ENCODE results near the gene SCAMP1. TPM values are rescaled to one million over a fixed set of nuclear protein-coding genes. Genes with fewer than 3 reads are reported as not detected.

The SCAMP1 gene
- total and polyA plus RNA-seq, 2 of the 13 experiments (the other 11 are each of a cell fraction or from before 2014, with no cell fraction given), result 18.2 to 33.7 TPM

- TF ChIP-seq, protein P1, sequence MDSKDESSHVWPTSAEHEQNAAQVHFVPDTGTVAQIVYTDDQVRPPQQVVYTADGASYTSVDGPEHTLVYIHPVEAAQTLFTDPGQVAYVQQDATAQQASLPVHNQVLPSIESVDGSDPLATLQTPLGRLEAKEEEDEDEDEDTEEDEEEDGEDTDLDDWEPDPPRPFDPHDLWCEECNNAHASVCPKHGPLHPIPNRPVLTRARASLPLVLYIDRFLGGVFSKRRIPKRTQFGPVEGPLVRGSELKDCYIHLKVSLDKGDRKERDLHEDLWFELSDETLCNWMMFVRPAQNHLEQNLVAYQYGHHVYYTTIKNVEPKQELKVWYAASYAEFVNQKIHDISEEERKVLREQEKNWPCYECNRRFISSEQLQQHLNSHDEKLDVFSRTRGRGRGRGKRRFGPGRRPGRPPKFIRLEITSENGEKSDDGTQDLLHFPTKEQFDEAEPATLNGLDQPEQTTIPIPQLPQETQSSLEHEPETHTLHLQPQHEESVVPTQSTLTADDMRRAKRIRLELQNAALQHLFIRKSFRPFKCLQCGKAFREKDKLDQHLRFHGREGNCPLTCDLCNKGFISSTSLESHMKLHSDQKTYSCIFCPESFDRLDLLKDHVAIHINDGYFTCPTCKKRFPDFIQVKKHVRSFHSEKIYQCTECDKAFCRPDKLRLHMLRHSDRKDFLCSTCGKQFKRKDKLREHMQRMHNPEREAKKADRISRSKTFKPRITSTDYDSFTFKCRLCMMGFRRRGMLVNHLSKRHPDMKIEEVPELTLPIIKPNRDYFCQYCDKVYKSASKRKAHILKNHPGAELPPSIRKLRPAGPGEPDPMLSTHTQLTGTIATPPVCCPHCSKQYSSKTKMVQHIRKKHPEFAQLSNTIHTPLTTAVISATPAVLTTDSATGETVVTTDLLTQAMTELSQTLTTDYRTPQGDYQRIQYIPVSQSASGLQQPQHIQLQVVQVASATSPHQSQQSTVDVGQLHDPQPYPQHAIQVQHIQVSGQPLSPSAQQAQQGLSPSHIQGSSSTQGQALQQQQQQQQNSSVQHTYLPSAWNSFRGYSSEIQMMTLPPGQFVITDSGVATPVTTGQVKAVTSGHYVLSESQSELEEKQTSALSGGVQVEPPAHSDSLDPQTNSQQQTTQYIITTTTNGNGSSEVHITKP (CRISPR knock-in tag; IDR thresholded peaks at IDR 0.05; ENCODE audit: low read depth), result peak; percentile 40; the same call in 1 of the 2 replicates
- 0 out of 2 replicates have a peak, but pooled peaks have one; percentile 6 for TF ChIP-seq NR0B2 (CRISPR knock-in tag; IDR thresholded peaks at IDR 0.05)
- no peak for TF ChIP-seq KDM3A (CRISPR knock-in tag; IDR thresholded peaks at IDR 0.05; ENCODE audit: low read depth)
- TF ChIP-seq MTF2 (CRISPR knock-in tag; IDR thresholded peaks at IDR 0.05; ENCODE audit: borderline replicate concordance), result 0 out of 2 replicates have a peak, but pooled peaks have one; percentile 35
- no peak for TF ChIP-seq JUNB (CRISPR knock-in tag; IDR thresholded peaks at IDR 0.05; ENCODE audit: borderline replicate concordance)
- TF ChIP-seq SRSF1 (optimal IDR thresholded peaks at IDR 0.05; ENCODE audit: low read depth, low read length), result peak; percentile 50
- TF ChIP-seq FOXK1 (CRISPR knock-in tag; IDR thresholded peaks at IDR 0.05; ENCODE audit: borderline replicate concordance, low read depth), result peak; percentile 19; the same call in 1 of the 2 replicates
- TF ChIP-seq ZNF781 (CRISPR knock-in tag; IDR thresholded peaks at IDR 0.05; ENCODE audit: borderline replicate concordance, not compliant biosample characterization), result no peak
- TF ChIP-seq ONECUT2 (CRISPR knock-in tag; IDR thresholded peaks at IDR 0.05), result peak; percentile 4; the same call in 1 of the 2 replicates
- peak; percentile 78 for TF ChIP-seq HNRNPLL (IDR thresholded peaks at IDR 0.05; ENCODE audit: low read depth, low read length, poor library complexity, severe bottlenecking)
- no peak for TF ChIP-seq NFE2L2 (IDR thresholded peaks at IDR 0.05; ENCODE audit: low read length)
- TF ChIP-seq, protein P2, sequence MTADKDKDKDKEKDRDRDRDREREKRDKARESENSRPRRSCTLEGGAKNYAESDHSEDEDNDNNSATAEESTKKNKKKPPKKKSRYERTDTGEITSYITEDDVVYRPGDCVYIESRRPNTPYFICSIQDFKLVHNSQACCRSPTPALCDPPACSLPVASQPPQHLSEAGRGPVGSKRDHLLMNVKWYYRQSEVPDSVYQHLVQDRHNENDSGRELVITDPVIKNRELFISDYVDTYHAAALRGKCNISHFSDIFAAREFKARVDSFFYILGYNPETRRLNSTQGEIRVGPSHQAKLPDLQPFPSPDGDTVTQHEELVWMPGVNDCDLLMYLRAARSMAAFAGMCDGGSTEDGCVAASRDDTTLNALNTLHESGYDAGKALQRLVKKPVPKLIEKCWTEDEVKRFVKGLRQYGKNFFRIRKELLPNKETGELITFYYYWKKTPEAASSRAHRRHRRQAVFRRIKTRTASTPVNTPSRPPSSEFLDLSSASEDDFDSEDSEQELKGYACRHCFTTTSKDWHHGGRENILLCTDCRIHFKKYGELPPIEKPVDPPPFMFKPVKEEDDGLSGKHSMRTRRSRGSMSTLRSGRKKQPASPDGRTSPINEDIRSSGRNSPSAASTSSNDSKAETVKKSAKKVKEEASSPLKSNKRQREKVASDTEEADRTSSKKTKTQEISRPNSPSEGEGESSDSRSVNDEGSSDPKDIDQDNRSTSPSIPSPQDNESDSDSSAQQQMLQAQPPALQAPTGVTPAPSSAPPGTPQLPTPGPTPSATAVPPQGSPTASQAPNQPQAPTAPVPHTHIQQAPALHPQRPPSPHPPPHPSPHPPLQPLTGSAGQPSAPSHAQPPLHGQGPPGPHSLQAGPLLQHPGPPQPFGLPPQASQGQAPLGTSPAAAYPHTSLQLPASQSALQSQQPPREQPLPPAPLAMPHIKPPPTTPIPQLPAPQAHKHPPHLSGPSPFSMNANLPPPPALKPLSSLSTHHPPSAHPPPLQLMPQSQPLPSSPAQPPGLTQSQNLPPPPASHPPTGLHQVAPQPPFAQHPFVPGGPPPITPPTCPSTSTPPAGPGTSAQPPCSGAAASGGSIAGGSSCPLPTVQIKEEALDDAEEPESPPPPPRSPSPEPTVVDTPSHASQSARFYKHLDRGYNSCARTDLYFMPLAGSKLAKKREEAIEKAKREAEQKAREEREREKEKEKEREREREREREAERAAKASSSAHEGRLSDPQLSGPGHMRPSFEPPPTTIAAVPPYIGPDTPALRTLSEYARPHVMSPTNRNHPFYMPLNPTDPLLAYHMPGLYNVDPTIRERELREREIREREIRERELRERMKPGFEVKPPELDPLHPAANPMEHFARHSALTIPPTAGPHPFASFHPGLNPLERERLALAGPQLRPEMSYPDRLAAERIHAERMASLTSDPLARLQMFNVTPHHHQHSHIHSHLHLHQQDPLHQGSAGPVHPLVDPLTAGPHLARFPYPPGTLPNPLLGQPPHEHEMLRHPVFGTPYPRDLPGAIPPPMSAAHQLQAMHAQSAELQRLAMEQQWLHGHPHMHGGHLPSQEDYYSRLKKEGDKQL (CRISPR knock-in tag; IDR thresholded peaks at IDR 0.05; ENCODE audit: low read depth), result 0 out of 2 replicates have a peak, but pooled peaks have one; percentile 12
- TF ChIP-seq ZNF614 (CRISPR knock-in tag; IDR thresholded peaks at IDR 0.05; ENCODE audit: borderline replicate concordance), result peak; percentile 58; the same call in 1 of the 2 replicates
- TF ChIP-seq, protein P3, sequence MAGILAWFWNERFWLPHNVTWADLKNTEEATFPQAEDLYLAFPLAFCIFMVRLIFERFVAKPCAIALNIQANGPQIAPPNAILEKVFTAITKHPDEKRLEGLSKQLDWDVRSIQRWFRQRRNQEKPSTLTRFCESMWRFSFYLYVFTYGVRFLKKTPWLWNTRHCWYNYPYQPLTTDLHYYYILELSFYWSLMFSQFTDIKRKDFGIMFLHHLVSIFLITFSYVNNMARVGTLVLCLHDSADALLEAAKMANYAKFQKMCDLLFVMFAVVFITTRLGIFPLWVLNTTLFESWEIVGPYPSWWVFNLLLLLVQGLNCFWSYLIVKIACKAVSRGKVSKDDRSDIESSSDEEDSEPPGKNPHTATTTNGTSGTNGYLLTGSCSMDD (CRISPR knock-in tag; IDR thresholded peaks at IDR 0.05), result no peak
- TF ChIP-seq, protein P4, sequence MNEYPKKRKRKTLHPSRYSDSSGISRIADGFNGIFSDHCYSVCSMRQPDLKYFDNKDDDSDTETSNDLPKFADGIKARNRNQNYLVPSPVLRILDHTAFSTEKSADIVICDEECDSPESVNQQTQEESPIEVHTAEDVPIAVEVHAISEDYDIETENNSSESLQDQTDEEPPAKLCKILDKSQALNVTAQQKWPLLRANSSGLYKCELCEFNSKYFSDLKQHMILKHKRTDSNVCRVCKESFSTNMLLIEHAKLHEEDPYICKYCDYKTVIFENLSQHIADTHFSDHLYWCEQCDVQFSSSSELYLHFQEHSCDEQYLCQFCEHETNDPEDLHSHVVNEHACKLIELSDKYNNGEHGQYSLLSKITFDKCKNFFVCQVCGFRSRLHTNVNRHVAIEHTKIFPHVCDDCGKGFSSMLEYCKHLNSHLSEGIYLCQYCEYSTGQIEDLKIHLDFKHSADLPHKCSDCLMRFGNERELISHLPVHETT (CRISPR knock-in tag; conservative IDR thresholded peaks at IDR 0.05), result peak; percentile 63; the same call in 1 of the 2 replicates
Measured at GRCh38 chr5:78359831-78360673, at the start of gene SCAMP1 (continued).

Data from HepG2 (cell line).